Right forelimb (tissue), 1 donor: Measurements from ENCODE around the gene RNF144A.

Source experiments
- DNase-seq: peaks from one replicate; pipeline ENCODE4 v3.0.0-alpha.2; 2018

Gene RNF144A

DNA sequence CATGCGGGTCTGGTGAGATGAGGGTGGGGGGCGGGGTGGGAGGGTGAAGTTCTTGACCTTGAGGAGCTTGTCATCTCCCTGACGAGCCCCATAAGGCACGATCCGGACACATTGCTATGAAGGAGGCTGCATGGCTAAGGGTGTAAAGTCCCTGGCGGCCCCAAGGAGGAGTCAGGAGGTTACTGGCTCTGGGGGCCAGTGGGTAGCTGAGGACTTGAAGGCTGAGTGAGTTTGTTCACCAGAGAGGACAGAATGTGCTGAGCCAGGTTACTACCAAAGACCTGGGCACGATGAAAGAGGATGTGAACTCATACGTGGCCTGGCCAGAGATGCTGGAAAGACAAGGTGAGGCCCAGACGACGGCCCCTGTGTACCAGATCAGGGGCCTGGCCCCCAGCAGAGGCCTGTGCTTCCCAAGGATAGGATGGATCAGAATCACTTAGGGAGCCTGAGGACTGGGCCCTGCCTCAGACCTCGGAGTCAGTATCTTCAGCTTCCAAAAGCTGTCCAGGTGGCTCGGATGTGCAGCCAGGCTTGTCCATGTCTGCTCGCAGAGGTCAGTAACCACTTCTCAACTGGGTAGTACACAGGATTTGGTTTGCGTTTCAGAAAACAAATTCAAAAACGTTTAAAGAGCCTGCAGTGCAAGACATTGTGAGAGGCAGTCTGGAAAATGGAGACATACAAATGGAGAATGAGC lies 110.9 kb downstream of the RNF144A start:
- no peak for DNase-seq

DNA sequence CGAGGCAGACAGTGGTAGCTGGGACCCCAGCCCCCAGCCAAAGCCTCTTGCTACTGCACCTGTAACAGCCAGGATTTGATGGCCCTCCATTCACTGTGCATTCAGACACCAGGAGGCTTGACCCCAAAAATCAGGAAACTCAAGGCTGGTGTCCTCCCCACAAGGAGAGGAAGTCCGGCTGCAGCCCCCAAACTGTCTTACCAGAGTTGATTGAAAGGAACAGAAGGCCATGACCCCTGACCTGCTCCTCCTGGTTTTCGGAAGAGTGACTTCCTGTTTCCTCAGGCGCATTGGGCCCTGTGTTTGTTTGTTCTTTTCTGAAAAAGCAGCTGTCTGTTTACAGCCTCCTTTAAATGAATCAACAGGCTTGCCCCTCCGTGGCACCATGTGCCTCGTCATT lies 111.6 kb downstream of the RNF144A start:
- no peak for DNase-seq

DNA sequence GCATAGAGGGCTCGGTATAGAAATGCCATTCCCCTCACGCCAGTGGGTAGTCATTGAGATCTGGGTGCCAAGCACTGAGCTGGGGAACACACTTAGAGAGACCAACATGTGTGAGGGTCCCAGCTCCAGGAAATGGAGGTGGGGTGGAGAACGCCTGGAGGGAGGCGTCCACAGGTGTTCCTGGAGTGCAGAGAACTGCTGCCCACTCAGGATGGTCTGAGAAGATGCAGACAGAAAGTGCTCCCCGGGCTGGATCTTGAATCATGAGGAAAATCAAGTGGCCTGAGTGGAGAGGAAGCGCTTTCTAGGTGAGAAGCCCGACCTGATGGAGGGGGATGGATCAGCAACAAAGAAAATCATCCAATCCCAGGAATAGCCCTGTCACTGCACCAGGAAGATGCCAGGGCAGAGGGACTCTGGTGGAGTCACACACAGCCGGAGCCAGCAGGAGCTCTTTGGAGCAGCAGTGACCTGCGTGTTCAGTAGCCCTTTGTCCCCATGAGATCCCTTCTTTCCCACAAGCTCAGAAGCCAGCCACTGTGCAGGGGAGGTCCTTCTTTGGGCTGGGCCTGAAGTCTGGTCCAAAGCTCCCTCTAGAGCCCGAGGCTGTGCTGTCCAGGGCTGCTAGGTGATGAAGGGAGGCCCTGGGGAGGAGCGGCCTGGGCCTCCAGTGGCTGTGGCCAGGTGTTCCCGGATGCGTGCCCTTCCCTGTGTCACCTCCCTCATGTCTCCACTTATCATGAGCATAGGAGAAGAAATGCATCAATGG lies 112.3 kb downstream of the RNF144A start:
- DNase-seq, result no peak

DNA sequence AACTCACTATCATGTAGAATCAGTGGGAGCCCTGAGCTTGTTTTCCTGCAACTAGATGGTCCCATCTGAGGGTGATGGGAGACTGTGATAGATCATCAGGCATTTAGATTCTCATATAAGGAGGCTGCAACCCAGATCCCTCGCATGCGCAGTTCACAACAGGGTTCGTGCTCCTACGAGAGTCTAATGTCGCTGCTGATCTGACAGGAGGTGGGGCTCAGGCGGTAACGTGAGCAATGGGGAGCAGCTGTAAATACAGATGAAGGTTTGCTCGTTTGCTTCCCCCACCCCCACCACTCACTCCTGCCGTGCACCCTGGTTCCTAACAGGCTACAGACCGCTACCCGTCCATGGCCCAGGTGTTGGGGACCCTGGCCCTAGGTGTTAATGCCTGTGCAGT lies 113.6 kb downstream of the RNF144A start:
- DNase-seq, result no peak

DNA sequence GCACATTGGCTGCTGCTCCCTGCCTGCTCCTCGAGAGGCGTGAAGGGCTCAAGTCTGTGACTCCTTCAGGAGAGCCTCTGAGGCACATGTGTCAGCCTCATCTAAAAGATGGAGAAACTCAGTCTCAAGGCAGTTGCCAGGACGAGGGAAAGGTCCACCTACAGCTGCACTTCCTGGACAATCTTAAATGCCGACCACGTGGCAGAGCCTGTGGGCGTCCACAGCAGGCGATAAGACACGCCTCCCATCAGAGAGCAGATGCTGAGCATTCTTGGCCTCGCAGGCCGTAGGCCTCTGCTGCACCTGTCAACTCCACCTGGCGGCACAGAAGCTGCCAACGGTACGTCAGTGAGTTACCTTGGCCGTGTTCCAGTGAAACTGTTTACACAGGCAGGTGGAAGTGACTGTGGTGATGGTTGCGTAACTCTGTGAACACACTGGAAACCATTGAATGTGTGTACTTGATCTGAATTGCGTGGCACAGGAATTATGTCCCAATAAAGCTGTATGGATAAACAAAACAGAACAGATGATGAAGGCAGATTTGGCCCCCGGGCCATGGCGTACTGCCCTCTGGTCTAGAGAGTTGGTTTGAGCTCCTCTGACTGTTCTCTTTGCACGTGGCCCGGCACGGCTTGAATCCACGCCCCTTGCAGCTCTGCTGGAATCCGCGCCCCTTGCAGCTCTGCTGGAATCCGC lies 114.5 kb downstream of the RNF144A start:
- peak; percentile 73 for DNase-seq

DNA sequence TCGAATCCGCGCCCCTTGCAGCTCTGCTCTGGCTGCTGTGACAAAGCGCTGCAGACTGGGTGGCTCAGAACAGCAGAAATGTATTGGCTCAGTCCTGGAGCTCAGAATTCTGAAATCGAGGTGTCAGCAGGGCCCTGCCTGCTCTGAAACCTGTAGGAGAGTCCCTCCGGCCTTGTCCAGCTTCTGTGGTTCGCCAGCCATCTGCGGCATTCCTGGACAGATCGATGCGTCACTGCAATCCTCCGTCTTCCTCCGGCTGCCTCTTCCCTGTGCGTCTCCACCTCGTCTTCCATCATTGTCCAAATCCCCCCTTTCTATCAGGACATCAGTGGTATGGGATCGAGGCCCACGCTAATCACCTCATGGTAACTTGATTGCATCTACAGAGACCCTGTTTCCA lies 115.2 kb downstream of the RNF144A start:
- no peak for DNase-seq

DNA sequence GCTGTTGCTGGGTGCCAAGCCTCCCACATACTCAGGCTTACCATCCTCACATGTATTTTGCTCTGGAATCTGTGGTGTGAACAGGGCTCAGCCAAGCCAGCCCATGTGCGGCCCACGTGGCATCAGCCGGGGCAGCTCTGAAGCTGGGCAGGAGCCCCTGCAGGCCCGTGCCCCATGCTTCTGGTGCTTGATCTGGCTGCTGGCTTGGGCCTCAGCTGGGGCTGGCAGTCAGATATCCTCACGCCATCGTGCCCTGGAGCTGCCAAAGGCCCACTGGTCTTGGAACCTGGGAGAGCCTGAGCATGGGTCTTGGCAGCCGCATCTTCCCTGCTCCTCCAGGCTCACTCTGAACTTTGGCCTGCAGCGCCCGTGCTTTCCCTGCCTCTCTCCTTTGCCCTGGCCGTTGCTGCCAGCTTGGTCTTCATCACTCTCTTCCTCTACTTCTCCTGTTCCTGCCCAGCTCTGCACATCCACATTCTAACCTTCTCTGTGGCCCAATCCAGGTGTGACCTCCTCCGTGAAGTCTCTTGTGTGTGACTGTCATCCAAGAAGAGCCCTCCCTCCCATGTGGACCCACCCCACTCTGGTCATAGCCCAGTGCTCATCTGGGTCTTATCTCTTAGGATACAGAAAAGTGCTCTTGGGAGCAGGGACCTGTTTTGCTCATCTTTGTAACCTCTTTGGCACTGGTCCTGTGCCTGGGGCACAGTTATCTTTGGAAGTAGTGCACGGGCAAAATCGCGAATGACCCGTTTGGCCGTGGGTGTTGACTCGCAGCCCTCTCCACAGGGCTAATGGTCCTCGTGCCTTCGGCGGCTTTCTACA lies 116.1 kb downstream of the RNF144A start:
- peak; percentile 37 for DNase-seq

DNA sequence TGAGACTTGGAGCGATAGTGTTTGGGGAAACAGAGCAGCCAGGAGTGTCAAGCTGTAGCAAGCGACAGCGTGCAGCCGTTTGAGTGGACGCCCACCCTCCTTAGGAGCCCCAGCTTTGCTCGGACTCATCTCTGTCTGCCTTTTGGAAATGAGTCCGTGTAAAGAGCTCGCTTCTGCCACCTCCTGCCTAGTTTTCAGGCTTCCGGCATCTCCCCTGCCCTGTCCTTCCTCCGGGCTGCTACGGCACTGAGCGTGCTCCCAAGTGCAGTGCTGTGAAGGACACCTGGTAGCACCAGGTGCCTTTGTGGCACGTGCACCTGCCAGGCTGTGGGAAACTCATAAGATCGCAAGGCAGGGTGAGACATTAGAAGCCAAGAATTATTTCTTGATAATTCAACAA lies 117.1 kb downstream of the RNF144A start:
- no peak for DNase-seq

DNA sequence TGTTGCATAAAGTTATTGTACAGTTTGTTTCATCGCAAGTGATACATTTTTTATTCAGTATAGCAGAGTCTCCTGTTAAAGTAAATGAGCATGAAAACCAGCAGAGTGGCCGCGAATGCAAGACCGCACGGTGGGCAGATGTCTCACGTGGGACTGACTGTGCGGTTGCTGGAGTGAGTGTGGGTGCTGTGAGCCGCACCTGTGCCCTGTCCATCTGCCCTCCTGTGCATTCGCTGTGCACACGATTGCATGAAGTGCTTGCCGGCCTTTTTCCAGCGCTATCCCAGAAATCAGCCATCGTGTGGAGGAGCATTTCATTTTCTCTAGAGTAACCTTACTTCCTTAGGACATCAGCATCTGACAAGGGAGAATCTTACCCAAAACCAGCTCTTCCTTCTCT lies 118.7 kb downstream of the RNF144A start:
- no peak for DNase-seq

DNA sequence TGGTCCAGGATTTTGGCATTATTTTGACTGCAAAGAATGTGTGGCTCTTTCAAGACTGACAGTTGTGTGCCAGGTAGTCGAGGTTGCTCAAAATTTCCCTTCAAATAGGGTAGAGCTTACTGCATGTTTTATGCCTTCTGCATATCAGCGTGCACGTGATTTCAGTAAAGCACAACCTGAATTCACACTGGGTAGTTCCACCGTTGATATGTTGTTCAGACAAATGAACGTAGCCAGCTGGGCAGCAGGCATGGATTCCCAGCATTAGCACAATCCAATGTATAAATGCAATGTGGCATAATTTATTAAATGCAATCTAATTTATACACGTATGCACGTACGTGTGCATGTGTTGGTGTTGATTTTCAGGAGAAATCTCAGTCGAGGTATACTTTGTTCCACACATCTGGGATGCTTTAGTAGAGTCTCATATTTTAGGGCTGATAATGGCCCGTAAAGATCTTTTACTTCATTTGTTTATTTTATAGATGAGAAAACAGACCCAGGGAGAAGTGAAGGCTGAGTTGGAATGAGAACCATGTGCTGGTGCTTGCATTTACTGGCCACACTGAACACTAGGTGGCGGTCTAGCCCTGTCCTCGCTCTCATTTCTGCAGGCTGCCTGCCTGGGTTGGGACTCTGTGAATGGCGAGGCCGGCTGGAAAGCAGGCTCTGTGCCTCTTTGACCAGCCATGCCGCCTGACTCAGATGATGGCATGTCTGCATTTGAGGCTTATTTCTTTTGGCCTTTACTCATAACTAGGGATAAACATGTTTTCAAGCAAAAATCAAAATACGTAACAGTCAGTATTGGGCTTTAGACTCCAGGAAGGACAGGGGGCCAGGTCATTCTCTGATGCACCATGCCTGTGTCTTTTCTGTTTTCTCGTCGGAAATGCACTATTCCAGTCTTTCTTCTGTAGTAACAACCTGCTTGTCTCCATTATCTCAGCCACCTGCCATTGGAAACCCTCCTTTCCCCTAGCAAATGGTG lies 120.4 kb downstream of the RNF144A start:
- peak; percentile 71 for DNase-seq

DNA sequence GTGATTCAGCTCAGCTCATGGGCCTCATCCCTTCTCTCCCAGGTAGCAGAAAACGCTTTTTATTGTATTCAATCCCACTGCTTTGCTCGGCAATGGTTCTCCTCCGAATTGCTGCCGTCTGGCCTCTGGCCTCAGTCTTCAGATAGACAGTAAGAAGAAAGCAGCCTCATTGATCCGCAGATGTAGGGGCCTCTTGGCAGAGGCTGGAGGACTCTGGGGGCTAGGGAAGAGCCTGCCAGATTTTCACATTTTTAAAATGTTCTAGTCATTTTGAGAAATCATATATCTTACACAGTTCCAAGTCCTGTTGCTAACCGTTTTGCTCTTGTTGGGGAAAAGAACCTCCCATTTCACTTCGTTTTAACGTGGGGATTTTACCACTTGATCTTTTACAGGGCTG lies 123.3 kb downstream of the RNF144A start:
- DNase-seq, result peak; percentile 34

DNA sequence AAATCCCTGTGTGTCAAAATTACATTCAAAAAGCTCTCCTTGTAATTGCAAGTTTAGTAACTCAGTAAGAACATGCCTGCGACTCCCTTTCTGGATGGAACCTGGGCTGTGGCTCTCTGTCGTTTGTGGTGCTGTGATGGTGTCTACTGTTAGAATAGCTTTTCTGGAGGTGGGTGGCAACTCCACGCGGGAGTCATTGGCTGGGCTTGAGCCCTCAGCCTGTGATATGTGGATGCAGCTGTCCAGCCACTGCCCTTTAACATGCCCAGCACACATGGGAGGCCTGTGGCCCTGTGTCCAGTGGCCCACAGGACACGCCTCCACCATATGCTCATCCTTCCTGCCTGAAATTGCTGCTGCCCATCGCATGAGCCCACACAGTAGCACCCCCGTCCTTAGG lies 124.2 kb downstream of the RNF144A start:
- DNase-seq, result no peak

DNA sequence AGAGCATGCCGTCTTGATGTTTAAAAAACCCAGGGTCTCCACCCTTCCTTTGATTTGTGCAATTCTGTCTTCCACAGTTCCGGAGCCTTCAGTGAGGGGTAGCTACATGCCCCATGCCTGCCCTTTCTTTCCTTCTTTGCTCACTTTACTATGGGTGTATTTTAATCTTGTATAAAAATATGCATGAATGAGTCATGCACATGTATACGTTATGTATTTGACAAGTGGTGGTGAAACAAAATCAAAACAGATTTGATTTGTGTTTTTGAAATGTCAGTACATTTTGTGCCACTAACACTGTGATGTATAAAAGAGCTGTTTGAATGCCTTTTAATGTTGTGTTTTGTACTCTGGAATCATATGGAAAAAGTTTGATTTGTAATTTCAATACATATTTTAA lies 126.5 kb downstream of the RNF144A start:
- no peak for DNase-seq

DNA sequence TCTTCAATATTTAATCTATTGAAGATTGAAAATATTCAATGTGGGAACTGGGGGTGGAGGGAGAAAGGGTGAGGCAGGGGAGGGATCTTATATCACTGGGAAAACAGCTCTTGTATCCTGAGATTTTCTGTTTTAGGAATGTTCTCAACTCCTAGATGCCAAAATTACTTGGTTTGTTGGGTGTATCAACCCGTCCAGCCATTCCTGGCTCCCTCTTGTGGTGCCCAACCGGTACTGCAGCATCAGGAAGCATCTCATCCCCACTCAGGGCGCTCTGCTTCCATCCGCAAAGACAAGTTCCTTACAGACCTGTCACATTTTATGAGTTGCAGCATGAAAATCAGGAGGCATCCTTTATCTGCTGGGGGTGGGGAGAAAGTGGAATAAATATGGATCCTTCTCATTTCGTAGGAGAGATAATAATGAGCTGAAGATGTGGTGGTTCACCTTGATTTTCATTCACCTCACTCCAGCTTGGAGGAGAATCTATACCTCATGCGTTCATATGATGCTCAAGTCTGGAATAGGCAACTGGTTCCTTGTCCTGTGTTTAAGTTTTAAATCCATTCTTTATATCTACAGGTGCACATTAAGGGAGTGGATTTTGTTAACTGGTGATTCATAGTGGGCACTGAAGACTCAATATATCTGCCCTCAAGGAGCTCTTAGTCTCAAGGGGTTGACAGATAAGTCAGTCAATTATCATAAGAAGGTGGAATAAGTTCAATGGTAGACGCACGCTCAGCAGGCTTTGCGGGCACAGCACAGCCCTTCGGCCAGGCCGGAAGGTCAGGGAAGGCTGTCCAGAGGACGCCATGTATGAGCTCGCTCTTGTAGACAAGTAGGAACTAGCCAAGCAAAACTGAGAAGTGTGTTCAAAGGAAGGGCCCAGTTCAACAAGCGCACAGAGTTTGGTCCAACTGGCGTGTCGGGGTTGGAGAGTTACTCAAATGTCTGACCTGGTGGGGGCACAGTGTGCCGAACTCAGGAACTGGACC lies 127.3 kb downstream of the RNF144A start:
- peak; percentile 64 for DNase-seq

DNA sequence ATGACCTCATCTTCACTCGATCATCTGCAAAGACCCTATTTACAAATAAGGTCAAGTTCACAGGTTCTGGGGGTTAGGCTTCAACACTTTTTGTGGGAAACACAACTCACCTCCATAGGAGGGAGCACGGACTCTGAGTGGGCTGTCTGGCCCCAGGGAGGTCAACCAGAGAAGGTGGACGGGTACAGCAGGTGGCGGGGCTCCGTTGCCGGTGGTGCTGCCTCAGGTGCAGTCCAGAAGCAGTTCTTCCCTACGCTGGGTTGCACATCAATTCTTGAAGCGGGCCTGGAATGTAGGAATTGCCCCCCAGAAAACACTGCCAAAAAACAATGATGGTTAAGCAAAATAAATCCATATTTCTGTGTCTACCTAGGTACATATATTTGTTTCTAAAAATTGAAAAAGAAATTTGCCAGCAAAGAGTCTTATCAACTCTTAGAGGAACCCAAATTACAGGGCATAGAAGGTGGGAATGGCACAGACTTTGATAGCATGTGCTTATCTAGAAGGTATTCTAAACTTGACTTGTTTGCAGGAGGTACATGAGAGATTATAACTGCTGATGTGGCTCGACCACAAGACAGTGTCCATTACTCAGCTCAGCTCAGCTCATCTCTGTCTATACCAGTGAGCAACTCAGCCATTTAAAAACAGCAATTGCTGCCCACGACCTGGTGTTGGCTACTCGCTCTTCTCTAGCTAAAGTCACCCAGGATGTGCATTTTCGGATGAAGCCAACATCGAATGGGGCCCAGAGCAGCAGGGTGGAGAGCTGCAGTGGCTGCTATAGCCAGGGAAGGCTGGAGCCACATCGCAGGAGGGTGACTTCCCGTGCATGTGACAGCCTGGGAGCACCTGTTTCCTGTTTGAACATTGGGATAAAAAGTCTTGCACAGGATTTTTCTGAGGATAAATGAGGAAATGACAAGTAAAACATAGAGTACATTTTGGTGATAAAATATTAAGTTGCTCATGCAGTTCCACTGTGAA lies 128.7 kb downstream of the RNF144A start:
- DNase-seq, result no peak

DNA sequence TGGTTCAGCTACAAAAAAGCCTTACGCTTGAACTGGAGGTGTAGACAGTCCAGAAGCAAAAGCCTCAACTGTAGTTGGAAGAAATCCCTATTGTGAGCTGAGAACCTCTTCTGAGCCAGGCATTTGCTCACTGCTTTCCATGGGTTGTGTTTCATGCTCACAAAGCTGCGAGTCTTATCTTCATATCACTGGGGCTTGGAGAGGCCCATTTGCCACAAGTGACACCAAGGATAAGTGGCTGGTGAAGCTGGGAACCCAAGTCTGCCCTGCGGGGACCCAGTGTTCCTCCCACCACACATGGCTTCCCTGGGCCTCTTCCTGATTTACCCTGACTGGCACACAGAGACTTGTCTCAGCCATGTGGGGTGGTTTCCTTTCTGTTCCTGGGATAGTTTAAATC lies 130.4 kb downstream of the RNF144A start:
- DNase-seq, result no peak

DNA sequence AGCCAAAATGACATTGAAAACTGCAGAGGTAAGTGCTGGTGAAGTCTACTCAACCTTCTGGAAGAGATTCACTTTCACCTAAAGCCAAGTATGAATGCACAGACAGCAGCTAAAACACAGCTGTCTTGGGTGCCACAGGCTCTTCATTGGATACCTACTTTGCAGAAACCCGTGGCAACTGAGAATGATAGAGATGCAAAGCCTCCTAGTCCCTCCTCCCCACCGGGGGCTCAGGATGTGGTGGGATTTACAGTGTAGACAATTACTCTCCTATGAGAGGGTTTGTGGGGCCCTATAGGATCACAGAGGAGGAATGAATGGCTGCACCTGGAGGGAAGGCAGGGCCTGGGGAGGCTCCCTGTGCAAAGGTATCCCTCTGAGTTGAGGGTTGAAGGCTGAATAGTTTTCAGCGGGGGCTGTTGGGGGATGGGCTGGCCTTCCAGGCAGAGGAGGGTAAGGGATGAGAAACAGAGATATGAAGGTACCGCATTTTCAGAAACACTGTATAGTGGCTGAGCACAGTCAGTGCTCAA lies 131.6 kb downstream of the RNF144A start:
- DNase-seq, result no peak

DNA sequence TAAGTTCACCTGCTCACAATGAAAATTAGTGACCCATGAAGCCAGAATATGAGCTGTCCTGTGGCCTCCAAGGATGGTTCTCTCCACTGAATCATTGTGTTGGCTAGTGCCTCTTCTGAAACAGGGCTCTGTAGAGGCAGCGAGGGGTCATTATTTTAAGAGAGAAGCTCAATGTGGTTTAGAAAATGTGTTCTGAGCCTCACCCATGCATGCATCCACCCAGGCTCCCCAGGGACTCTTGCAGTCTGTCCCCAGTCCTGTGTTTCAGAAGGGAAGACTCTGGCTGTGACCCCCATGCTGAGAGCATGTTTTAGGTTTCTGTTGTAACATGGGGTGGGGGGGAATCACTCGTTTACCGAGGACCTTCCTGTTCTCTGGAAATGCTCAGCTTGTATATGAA lies 135.2 kb downstream of the RNF144A start:
- DNase-seq, result no peak
